COLO668 (cell line): Measurements from ENCODE around the gene CDKN2A.

Experiments
- DNase-seq: peaks from one replicate; lab custom pipeline; 2025; ENCODE audit not compliant: unreplicated experiment; lab: John Stamatoyannopoulos, UW

CDKN2A gene

GRCh38 chr9:21945606-21946005, 48.6 kb downstream of the CDKN2A start:
- no peak for DNase-seq

GRCh38 chr9:21943464-21943863, 50.7 kb downstream of the CDKN2A start:
- no peak for DNase-seq

GRCh38 chr9:21941337-21941995, 52.7 kb downstream of the CDKN2A start:
- no peak for DNase-seq

- DNase-seq, result no peak
These were observed 58.0 kb downstream of the CDKN2A start for GRCh38 chr9:21936161-21936560.

GRCh38 chr9:21935631-21936030, 58.6 kb downstream of the CDKN2A start:
- DNase-seq, result no peak

- no peak for DNase-seq
These were observed 60.3 kb downstream of the CDKN2A start for GRCh38 chr9:21933865-21934264.

- no peak for DNase-seq
These were observed 60.9 kb downstream of the CDKN2A start for GRCh38 chr9:21933281-21933680.

- DNase-seq, result no peak
These were observed 62.8 kb downstream of the CDKN2A start for GRCh38 chr9:21931428-21931827.

GRCh38 chr9:21927752-21928151, 66.4 kb downstream of the CDKN2A start:
- no peak for DNase-seq

GRCh38 chr9:21923694-21924093, 70.5 kb downstream of the CDKN2A start:
- no peak for DNase-seq

- DNase-seq, result no peak
These were observed 74.5 kb downstream of the CDKN2A start for GRCh38 chr9:21919377-21920362.
